ENCODE results near the gene TNNI3. TPM values are rescaled to one million over a fixed set of nuclear protein-coding genes. Genes with fewer than 3 reads are reported as not detected.

The TNNI3 gene
- total RNA-seq, 1 experiment from 2014 or later, result 15.0 TPM

DNA sequence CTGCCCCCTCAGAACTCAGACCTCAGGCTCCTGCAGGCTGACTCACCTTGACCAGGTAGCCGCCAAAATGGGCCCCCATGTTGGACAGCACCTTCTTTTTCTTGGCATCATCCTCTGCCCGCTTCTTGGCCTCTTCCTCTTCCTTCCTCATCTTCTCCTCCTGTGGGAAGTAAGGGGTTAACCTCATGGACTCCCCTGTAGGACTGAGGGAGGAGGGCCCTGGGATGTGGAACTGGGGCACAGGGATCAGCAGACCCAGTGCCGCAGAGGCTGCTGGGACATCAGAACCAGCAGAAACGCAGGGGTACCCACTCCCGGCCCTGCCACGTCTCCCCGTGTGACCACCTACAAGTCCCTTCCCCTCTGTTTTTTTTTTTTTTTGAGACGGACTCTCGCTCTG lies 19.6 kb downstream of the TNNI3 start:
- ChIA-PET POLR2A (no interaction called here), CTCF (interaction anchor here (4.5 kb wide), 1 partner anchor 8 kb away, joined by 29 read pairs; no protein-coding TSS in a partner anchor)
- Mint-ChIP-seq H3K36me3 (peaks cover 7% of the 10 kb centered on the region), H3K27ac (no peak overlapping the region), H3K9me3 (no peaks in the 10 kb centered on the region), H3K27me3 (ENCODE audit: low read depth) (peaks cover 6% of the 10 kb centered on the region), H3K4me1 (peaks cover 31% of the 10 kb centered on the region), H3K4me3 (no peak overlapping the region)
- TF ChIP-seq ZNF121 (CRISPR knock-in tag; IDR thresholded peaks at IDR 0.05) (no peak), EMX1 (CRISPR knock-in tag; IDR thresholded peaks at IDR 0.05) (no peak), ZNF423 (CRISPR knock-in tag; IDR thresholded peaks at IDR 0.05) (no peak), ATF1 (CRISPR knock-in tag; IDR thresholded peaks at IDR 0.05) (no peak)
- TF ChIP-seq, protein P1, sequence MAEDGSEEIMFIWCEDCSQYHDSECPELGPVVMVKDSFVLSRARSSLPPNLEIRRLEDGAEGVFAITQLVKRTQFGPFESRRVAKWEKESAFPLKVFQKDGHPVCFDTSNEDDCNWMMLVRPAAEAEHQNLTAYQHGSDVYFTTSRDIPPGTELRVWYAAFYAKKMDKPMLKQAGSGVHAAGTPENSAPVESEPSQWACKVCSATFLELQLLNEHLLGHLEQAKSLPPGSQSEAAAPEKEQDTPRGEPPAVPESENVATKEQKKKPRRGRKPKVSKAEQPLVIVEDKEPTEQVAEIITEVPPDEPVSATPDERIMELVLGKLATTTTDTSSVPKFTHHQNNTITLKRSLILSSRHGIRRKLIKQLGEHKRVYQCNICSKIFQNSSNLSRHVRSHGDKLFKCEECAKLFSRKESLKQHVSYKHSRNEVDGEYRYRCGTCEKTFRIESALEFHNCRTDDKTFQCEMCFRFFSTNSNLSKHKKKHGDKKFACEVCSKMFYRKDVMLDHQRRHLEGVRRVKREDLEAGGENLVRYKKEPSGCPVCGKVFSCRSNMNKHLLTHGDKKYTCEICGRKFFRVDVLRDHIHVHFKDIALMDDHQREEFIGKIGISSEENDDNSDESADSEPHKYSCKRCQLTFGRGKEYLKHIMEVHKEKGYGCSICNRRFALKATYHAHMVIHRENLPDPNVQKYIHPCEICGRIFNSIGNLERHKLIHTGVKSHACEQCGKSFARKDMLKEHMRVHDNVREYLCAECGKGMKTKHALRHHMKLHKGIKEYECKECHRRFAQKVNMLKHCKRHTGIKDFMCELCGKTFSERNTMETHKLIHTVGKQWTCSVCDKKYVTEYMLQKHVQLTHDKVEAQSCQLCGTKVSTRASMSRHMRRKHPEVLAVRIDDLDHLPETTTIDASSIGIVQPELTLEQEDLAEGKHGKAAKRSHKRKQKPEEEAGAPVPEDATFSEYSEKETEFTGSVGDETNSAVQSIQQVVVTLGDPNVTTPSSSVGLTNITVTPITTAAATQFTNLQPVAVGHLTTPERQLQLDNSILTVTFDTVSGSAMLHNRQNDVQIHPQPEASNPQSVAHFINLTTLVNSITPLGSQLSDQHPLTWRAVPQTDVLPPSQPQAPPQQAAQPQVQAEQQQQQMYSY (CRISPR knock-in tag; IDR thresholded peaks at IDR 0.05), result no peak
- TF ChIP-seq, protein P2, sequence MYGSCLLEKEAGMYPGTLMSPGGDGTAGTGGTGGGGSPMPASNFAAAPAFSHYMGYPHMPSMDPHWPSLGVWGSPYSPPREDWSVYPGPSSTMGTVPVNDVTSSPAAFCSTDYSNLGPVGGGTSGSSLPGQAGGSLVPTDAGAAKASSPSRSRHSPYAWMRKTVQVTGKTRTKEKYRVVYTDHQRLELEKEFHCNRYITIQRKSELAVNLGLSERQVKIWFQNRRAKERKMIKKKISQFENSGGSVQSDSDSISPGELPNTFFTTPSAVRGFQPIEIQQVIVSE (CRISPR knock-in tag; IDR thresholded peaks at IDR 0.05; ENCODE audit: borderline replicate concordance), result no peak
- TF ChIP-seq, protein P3, sequence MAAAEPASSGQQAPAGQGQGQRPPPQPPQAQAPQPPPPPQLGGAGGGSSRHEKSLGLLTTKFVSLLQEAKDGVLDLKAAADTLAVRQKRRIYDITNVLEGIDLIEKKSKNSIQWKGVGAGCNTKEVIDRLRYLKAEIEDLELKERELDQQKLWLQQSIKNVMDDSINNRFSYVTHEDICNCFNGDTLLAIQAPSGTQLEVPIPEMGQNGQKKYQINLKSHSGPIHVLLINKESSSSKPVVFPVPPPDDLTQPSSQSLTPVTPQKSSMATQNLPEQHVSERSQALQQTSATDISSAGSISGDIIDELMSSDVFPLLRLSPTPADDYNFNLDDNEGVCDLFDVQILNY (CRISPR knock-in tag; IDR thresholded peaks at IDR 0.05), result no peak
- ATAC-seq, result no peak
- no peak for DNase-seq (ENCODE audit: low spot score)

DNA sequence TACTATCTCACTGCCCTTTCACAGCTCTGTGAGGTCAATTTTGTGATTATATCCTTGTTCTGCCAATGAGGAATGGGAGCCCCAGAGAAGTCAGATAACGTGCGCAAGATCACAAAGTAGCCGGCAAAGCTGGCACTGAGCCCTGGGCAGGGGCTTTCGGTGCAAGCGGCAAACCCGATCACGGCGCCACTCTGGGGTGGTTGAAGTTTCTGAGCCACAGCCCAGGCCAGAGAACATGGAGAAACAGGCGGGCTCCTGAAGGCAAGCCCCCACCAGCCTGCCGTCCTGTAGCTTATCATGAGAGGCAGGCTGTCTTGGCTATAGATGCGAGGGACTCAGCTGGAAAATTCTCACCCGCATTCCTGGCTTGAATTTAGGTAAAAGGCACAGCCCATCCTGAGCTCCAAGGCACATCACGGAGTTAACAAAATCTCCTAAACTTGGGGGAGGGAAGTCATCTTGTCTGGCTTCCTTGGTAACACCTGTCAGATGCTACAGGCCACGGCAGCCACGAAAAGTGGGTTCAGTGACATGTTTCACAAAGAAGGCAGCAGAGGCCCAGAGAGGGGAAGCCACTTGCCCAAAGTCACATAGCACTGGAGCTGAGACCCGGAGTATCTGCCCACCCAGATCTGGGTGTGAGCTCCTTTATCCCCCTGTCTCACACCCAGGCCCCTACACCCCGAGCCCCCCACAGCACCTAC lies 21.0 kb downstream of the TNNI3 start:
- ChIA-PET POLR2A (interaction anchor here (1.8 kb wide), 1 partner anchor 10 kb away, joined by 5 read pairs; no protein-coding TSS in a partner anchor), CTCF (interaction anchor here (1.0 to 4.5 kb wide), 4 partner anchors 10 to 40 kb away, joined by 3 to 29 read pairs (median 8); partner anchors contain the start of gene DNAAF3)
- TF ChIP-seq ZNF416 (CRISPR knock-in tag; IDR thresholded peaks at IDR 0.05), result no peak
- TF ChIP-seq, protein P4, sequence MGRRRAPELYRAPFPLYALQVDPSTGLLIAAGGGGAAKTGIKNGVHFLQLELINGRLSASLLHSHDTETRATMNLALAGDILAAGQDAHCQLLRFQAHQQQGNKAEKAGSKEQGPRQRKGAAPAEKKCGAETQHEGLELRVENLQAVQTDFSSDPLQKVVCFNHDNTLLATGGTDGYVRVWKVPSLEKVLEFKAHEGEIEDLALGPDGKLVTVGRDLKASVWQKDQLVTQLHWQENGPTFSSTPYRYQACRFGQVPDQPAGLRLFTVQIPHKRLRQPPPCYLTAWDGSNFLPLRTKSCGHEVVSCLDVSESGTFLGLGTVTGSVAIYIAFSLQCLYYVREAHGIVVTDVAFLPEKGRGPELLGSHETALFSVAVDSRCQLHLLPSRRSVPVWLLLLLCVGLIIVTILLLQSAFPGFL (CRISPR knock-in tag; IDR thresholded peaks at IDR 0.05; ENCODE audit: borderline replicate concordance), result no peak
- TF ChIP-seq NR2C2 (CRISPR knock-in tag; IDR thresholded peaks at IDR 0.05), result no peak
- TF ChIP-seq, protein P5, sequence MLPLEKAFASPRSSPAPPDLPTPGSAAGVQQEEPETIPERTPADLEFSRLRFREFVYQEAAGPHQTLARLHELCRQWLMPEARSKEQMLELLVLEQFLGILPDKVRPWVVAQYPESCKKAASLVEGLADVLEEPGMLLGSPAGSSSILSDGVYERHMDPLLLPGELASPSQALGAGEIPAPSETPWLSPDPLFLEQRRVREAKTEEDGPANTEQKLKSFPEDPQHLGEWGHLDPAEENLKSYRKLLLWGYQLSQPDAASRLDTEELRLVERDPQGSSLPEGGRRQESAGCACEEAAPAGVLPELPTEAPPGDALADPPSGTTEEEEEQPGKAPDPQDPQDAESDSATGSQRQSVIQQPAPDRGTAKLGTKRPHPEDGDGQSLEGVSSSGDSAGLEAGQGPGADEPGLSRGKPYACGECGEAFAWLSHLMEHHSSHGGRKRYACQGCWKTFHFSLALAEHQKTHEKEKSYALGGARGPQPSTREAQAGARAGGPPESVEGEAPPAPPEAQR (CRISPR knock-in tag; IDR thresholded peaks at IDR 0.05), result no peak
- no peak for TF ChIP-seq CREM (CRISPR knock-in tag; IDR thresholded peaks at IDR 0.05)
- TF ChIP-seq JUN (CRISPR knock-in tag; IDR thresholded peaks at IDR 0.05), result no peak
- no peak for TF ChIP-seq RELA (CRISPR knock-in tag; IDR thresholded peaks at IDR 0.05; ENCODE audit: borderline replicate concordance)
- no peak for TF ChIP-seq OVOL2 (CRISPR knock-in tag; IDR thresholded peaks at IDR 0.05; ENCODE audit: borderline replicate concordance)
- TF ChIP-seq, protein P1 (CRISPR knock-in tag; IDR thresholded peaks at IDR 0.05), result no peak
- TF ChIP-seq, protein P6, sequence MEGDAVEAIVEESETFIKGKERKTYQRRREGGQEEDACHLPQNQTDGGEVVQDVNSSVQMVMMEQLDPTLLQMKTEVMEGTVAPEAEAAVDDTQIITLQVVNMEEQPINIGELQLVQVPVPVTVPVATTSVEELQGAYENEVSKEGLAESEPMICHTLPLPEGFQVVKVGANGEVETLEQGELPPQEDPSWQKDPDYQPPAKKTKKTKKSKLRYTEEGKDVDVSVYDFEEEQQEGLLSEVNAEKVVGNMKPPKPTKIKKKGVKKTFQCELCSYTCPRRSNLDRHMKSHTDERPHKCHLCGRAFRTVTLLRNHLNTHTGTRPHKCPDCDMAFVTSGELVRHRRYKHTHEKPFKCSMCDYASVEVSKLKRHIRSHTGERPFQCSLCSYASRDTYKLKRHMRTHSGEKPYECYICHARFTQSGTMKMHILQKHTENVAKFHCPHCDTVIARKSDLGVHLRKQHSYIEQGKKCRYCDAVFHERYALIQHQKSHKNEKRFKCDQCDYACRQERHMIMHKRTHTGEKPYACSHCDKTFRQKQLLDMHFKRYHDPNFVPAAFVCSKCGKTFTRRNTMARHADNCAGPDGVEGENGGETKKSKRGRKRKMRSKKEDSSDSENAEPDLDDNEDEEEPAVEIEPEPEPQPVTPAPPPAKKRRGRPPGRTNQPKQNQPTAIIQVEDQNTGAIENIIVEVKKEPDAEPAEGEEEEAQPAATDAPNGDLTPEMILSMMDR (IDR thresholded peaks at IDR 0.05), result no peak
- no peak overlapping the region for H3K4me3 Mint-ChIP-seq
- H3K4me1 Mint-ChIP-seq, result peaks cover 32% of the 10 kb centered on the region
- H3K27ac Mint-ChIP-seq, result no peak overlapping the region
- ATAC-seq, result no peak
- peaks cover 6% of the 10 kb centered on the region for H3K27me3 Mint-ChIP-seq (ENCODE audit: low read depth)
- DNase-seq (ENCODE audit: low spot score), result no peak
- H3K9me3 Mint-ChIP-seq, result no peaks in the 10 kb centered on the region
- peaks cover 7% of the 10 kb centered on the region for H3K36me3 Mint-ChIP-seq

Data from WTC11 (cell line).